Measurements from ENCODE around the gene DENND5A.

GRCh38 chr11:9133956-9134355 is 131.2 kb downstream of the DENND5A start:
- no peak for TF ChIP-seq CTCF (IDR thresholded peaks at IDR 0.05)
- TF ChIP-seq POLR2A (IDR thresholded peaks at IDR 0.05): no peak
